ENCODE results near the gene CAVIN4. TPM values are rescaled to one million over a fixed set of nuclear protein-coding genes. Genes with fewer than 3 reads are reported as not detected.

The CAVIN4 gene
- total and polyA plus RNA-seq, 2 experiments from 2014 or later: 0.65 to 1.7 TPM

DNA sequence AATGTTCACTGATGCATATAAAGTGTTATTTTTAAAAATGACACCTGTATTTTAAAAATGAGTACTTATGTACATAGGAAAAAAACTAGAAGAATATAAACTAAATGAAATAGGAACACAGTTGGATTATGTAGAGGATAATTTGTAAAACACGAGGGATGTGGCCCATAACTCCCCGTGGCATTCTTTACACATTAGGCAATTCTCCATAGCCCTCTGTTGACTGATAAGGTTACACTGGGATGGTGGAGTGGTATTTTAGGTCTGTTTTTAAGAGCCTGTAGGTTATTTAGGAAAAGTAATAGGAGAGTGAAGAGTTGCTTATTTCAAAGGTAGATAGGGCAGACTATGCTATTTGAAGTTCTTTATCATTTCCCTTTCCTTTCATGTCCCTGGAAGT, 1.8 kb downstream of the CAVIN4 start:
- peak; percentile 24 for DNase-seq
- 88 to 91% methylated on average over 2 of the region's 2 CpGs for WGBS, 2 experiments (ENCODE audit: low coverage in 1 of 2, low lambda C conversion rate in 2 of 2, missing lambda C conversion rate in 2 of 2)
- H4K20me1 ChIP-seq (ENCODE audit: insufficient read depth): no peaks in the 10 kb centered on the region
- in situ Hi-C loops (cut with MboI): loop anchor here (25.0 kb wide), 2 partner anchors 242 to 542 kb away; no protein-coding TSS in a partner anchor
- 0 out of 2 replicates have a peak, but pooled peaks cover 5% of the 10 kb centered on the region for H3K36me3 ChIP-seq (ENCODE audit: low read depth)
- no peak overlapping the region for H3K27ac ChIP-seq
- TF ChIP-seq EZH2phosphoT487 (IDR thresholded peaks at IDR 0.05; ENCODE audit: insufficient read depth, low read depth): no peak
- no peak for TF ChIP-seq EZH2 (IDR thresholded peaks at IDR 0.05; ENCODE audit: insufficient read depth, poor library complexity, severe bottlenecking)
- no peaks in the 10 kb centered on the region for H3K9me3 ChIP-seq (ENCODE audit: low read depth)
- peaks cover 35% of the 10 kb centered on the region for H3F3A ChIP-seq (ENCODE audit: insufficient read depth)
- H3K9me2 ChIP-seq (ENCODE audit: insufficient read depth): no peaks in the 10 kb centered on the region
- H3K4me2 ChIP-seq (ENCODE audit: unreplicated experiment): peak overlapping the region; percentile 20
- no peak overlapping the region for H2AFZ ChIP-seq
- no peaks in the 10 kb centered on the region for H3K79me2 ChIP-seq (ENCODE audit: insufficient read depth)
- H3K4me1 ChIP-seq (ENCODE audit: insufficient read depth): peaks cover 77% of the 10 kb centered on the region
- no peaks in the 10 kb centered on the region for H3K27me3 ChIP-seq (replicated peaks; ENCODE audit: insufficient read depth)
- H3K9ac ChIP-seq: no peak overlapping the region
- no peak overlapping the region for H3K4me3 ChIP-seq

DNA sequence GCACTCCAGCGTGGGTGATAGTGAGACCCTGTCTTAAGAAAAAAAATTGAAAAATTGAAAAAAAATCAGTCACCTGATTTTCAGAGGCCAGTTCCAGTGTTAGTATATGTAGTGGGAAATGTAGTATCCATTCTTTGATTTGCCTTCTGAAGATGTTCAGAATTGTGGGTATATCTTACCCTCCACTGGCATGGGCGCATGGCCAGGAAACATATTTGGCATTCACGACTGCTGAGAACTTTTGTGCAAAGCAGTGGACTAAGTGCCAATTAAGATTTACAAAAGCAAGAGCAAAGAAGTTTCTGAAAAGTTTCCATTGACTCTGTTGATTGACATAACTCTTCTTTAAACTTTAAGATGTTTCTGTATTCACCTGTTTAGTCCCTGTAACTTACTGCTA, 2.4 kb downstream of the CAVIN4 start:
- Histone ChIP-seq H3F3A (ENCODE audit: insufficient read depth) (peaks cover 29% of the 10 kb centered on the region), H3K27ac (no peak overlapping the region), H3K27me3 (replicated peaks; ENCODE audit: insufficient read depth) (no peaks in the 10 kb centered on the region), H2AFZ (no peak overlapping the region), H4K20me1 (ENCODE audit: insufficient read depth) (no peaks in the 10 kb centered on the region), H3K36me3 (ENCODE audit: low read depth) (0 out of 2 replicates have a peak, but pooled peaks cover 5% of the 10 kb centered on the region), H3K9me2 (ENCODE audit: insufficient read depth) (no peaks in the 10 kb centered on the region), H3K9me3 (ENCODE audit: low read depth) (no peaks in the 10 kb centered on the region), H3K4me1 (ENCODE audit: insufficient read depth) (peaks cover 71% of the 10 kb centered on the region), H3K79me2 (ENCODE audit: insufficient read depth) (no peaks in the 10 kb centered on the region), H3K4me3 (no peak overlapping the region), H3K9ac (no peak overlapping the region), H3K4me2 (ENCODE audit: unreplicated experiment) (no peak overlapping the region)
- WGBS, 2 experiments (ENCODE audit: low coverage in 1 of 2, low lambda C conversion rate in 2 of 2, missing lambda C conversion rate in 2 of 2): 69 to 75% methylated on average over 3 of the region's 3 CpGs
- TF ChIP-seq EZH2 (IDR thresholded peaks at IDR 0.05; ENCODE audit: insufficient read depth, poor library complexity, severe bottlenecking): no peak
- TF ChIP-seq EZH2phosphoT487 (IDR thresholded peaks at IDR 0.05; ENCODE audit: insufficient read depth, low read depth): no peak
- in situ Hi-C loops (cut with MboI): loop anchor here (25.0 kb wide), 2 partner anchors 243 to 543 kb away; no protein-coding TSS in a partner anchor
- DNase-seq: no peak

DNA sequence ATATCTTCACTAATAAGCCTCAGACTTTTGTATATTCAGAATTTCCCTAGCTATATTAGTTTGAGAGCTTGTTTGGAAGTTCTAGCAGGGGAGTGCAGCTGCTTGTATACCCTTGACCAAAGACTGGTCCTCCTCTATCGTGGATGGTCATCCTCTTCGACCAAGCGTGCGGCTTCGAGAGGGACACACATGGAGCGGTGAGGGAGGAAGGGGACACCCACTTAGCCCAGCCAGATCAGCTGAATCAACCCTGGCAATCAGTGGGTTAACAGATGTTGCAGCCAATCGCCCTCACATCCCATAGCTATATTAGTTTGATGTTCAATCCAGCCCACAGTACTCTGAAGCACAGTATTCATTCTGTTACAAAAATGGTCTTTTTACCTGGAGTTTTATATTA, 3.2 kb downstream of the CAVIN4 start:
- TF ChIP-seq EZH2phosphoT487 (IDR thresholded peaks at IDR 0.05; ENCODE audit: insufficient read depth, low read depth): no peak
- TF ChIP-seq EZH2 (IDR thresholded peaks at IDR 0.05; ENCODE audit: insufficient read depth, poor library complexity, severe bottlenecking): no peak
- no peaks in the 10 kb centered on the region for H3K79me2 ChIP-seq (ENCODE audit: insufficient read depth)
- peaks cover 22% of the 10 kb centered on the region for H3F3A ChIP-seq (ENCODE audit: insufficient read depth)
- H2AFZ ChIP-seq: no peak overlapping the region
- no peak overlapping the region for H3K27ac ChIP-seq
- 96% methylated on average over 7 of the region's 7 CpGs for WGBS, 2 experiments (ENCODE audit: low coverage in 1 of 2, low lambda C conversion rate in 2 of 2, missing lambda C conversion rate in 2 of 2)
- peaks cover 64% of the 10 kb centered on the region for H3K4me1 ChIP-seq (ENCODE audit: insufficient read depth)
- in situ Hi-C loops (cut with MboI): loop anchor here (25.0 kb wide), 2 partner anchors 244 to 544 kb away; no protein-coding TSS in a partner anchor
- no peak overlapping the region for H3K4me3 ChIP-seq
- H3K9me2 ChIP-seq (ENCODE audit: insufficient read depth): no peaks in the 10 kb centered on the region
- no peak for DNase-seq
- H3K4me2 ChIP-seq (ENCODE audit: unreplicated experiment): no peak overlapping the region
- 0 out of 2 replicates have a peak, but pooled peaks cover 5% of the 10 kb centered on the region for H3K36me3 ChIP-seq (ENCODE audit: low read depth)
- no peaks in the 10 kb centered on the region for H3K27me3 ChIP-seq (replicated peaks; ENCODE audit: insufficient read depth)
- no peaks in the 10 kb centered on the region for H4K20me1 ChIP-seq (ENCODE audit: insufficient read depth)
- H3K9ac ChIP-seq: no peak overlapping the region
- H3K9me3 ChIP-seq (ENCODE audit: low read depth): no peaks in the 10 kb centered on the region

GRCh38 chr9:100581661-100582060, 3.8 kb downstream of the CAVIN4 start:
- Histone ChIP-seq H3K36me3 (ENCODE audit: low read depth) (0 out of 2 replicates have a peak, but pooled peaks cover 5% of the 10 kb centered on the region), H3K27me3 (replicated peaks; ENCODE audit: insufficient read depth) (no peaks in the 10 kb centered on the region), H4K20me1 (ENCODE audit: insufficient read depth) (no peaks in the 10 kb centered on the region), H3K9ac (no peak overlapping the region), H3K4me3 (no peak overlapping the region), H3K79me2 (ENCODE audit: insufficient read depth) (no peaks in the 10 kb centered on the region), H3K27ac (no peak overlapping the region), H3F3A (ENCODE audit: insufficient read depth) (peaks cover 17% of the 10 kb centered on the region), H3K9me3 (ENCODE audit: low read depth) (no peaks in the 10 kb centered on the region), H3K9me2 (ENCODE audit: insufficient read depth) (no peaks in the 10 kb centered on the region), H2AFZ (no peak overlapping the region), H3K4me1 (ENCODE audit: insufficient read depth) (peaks cover 58% of the 10 kb centered on the region), H3K4me2 (ENCODE audit: unreplicated experiment) (no peak overlapping the region)
- WGBS, 2 experiments (ENCODE audit: low coverage in 1 of 2, low lambda C conversion rate in 2 of 2, missing lambda C conversion rate in 2 of 2): 62 to 77% methylated on average over 4 of the region's 4 CpGs
- no peak for TF ChIP-seq EZH2phosphoT487 (IDR thresholded peaks at IDR 0.05; ENCODE audit: insufficient read depth, low read depth)
- TF ChIP-seq EZH2 (IDR thresholded peaks at IDR 0.05; ENCODE audit: insufficient read depth, poor library complexity, severe bottlenecking): no peak
- in situ Hi-C loops (cut with MboI): loop anchor here (25.0 kb wide), 2 partner anchors 244 to 544 kb away; no protein-coding TSS in a partner anchor
- DNase-seq: no peak

All from GM23248 (cell line).